Epithelial cell of prostate (primary cell): ENCODE data around the gene MARK1.

Source experiments
- DNase-seq: peaks from one replicate; pipeline ENCODE4 v3.0.0-alpha.2; 2011; ENCODE audit warnings: low read depth, low spot score
- H3K27ac ChIP-seq: fragments of 450-650 bp; 2 replicates; pipeline ENCODE4 v1.5.1; 2017; ENCODE audit warnings: mild to moderate bottlenecking

MARK1 gene

GRCh38 chr1:220685879-220686278 is 157.9 kb downstream of the MARK1 start:
- H3K27ac ChIP-seq, result no peak overlapping the region

GRCh38 chr1:220687809-220688208 is 159.9 kb downstream of the MARK1 start:
- no peak for DNase-seq
- no peak overlapping the region for H3K27ac ChIP-seq

More at GRCh38 chr1:220685879-220686278, 157.9 kb downstream of the MARK1 start:
- no peak for DNase-seq

GRCh38 chr1:220689666-220690065 is 161.7 kb downstream of the MARK1 start:
- no peak overlapping the region for H3K27ac ChIP-seq
- DNase-seq, result no peak

- DNase-seq, result no peak
- no peak within 1 kb of the TSS for H3K27ac ChIP-seq
These were observed 162.5 kb downstream of the MARK1 start, which contains the start of gene C1orf115 for GRCh38 chr1:220690140-220691052. Gene C1orf115, plus strand, starts transcription at chr1:220690363. Its CDS starts 40 bp downstream, at chr1:220690403.

GRCh38 chr1:220691053-220691684 is 163.2 kb downstream of the MARK1 start:
- H3K27ac ChIP-seq, result no peak overlapping the region
- DNase-seq, result no peak

GRCh38 chr1:220692436-220693228 is 164.7 kb downstream of the MARK1 start:
- no peak for DNase-seq
- no peak overlapping the region for H3K27ac ChIP-seq

- H3K27ac ChIP-seq, result no peak overlapping the region
- DNase-seq, result no peak
These were observed 167.0 kb downstream of the MARK1 start for GRCh38 chr1:220694866-220695382.

GRCh38 chr1:220695426-220695825 is 167.5 kb downstream of the MARK1 start:
- H3K27ac ChIP-seq, result no peak overlapping the region
- no peak for DNase-seq

GRCh38 chr1:220696226-220696862 is 168.4 kb downstream of the MARK1 start:
- no peak overlapping the region for H3K27ac ChIP-seq
- no peak for DNase-seq

GRCh38 chr1:220696863-220697231 is 168.9 kb downstream of the MARK1 start:
- no peak overlapping the region for H3K27ac ChIP-seq
- DNase-seq, result no peak

- DNase-seq, result no peak
- H3K27ac ChIP-seq, result no peak overlapping the region
These were observed 169.4 kb downstream of the MARK1 start for GRCh38 chr1:220697326-220697725.

- no peak for DNase-seq
These were observed 170.7 kb downstream of the MARK1 start for GRCh38 chr1:220698607-220699016.

GRCh38 chr1:220699044-220699443 is 171.1 kb downstream of the MARK1 start:
- H3K27ac ChIP-seq, result no peak overlapping the region
- no peak for DNase-seq

More at GRCh38 chr1:220698607-220699016, 170.7 kb downstream of the MARK1 start:
- H3K27ac ChIP-seq, result no peak overlapping the region

- no peak for DNase-seq
These were observed 172.7 kb downstream of the MARK1 start for GRCh38 chr1:220700556-220701179.

GRCh38 chr1:220701974-220702373 is 174.0 kb downstream of the MARK1 start:
- no peak overlapping the region for H3K27ac ChIP-seq
- no peak for DNase-seq

More at GRCh38 chr1:220700556-220701179, 172.7 kb downstream of the MARK1 start:
- no peak overlapping the region for H3K27ac ChIP-seq

- no peak for DNase-seq
- no peak overlapping the region for H3K27ac ChIP-seq
These were observed 174.9 kb downstream of the MARK1 start for GRCh38 chr1:220702733-220703270.

GRCh38 chr1:220703305-220703704 is 175.4 kb downstream of the MARK1 start:
- DNase-seq, result no peak
- no peak overlapping the region for H3K27ac ChIP-seq

- no peak for DNase-seq
These were observed 177.8 kb downstream of the MARK1 start for GRCh38 chr1:220705782-220706181.

GRCh38 chr1:220706480-220706879 is 178.5 kb downstream of the MARK1 start:
- H3K27ac ChIP-seq, result no peak overlapping the region
- no peak for DNase-seq

More at GRCh38 chr1:220705782-220706181, 177.8 kb downstream of the MARK1 start:
- no peak overlapping the region for H3K27ac ChIP-seq
